RPMI8226 (cell line): ENCODE data around the gene DUSP15.
"Not testable (repeated sequence)": the region's sequence is repeated elsewhere in the genome, so short reads cannot be mapped to it uniquely, and the experiment has no call there.

Experiments used
- DNase-seq: peaks from one replicate; pipeline ENCODE4 v3.0.0-alpha.2; 2015

The DUSP15 gene

GRCh38 chr20:31837896-31838397 lies 32.4 kb downstream of the DUSP15 start:
- no peak for DNase-seq

DNA sequence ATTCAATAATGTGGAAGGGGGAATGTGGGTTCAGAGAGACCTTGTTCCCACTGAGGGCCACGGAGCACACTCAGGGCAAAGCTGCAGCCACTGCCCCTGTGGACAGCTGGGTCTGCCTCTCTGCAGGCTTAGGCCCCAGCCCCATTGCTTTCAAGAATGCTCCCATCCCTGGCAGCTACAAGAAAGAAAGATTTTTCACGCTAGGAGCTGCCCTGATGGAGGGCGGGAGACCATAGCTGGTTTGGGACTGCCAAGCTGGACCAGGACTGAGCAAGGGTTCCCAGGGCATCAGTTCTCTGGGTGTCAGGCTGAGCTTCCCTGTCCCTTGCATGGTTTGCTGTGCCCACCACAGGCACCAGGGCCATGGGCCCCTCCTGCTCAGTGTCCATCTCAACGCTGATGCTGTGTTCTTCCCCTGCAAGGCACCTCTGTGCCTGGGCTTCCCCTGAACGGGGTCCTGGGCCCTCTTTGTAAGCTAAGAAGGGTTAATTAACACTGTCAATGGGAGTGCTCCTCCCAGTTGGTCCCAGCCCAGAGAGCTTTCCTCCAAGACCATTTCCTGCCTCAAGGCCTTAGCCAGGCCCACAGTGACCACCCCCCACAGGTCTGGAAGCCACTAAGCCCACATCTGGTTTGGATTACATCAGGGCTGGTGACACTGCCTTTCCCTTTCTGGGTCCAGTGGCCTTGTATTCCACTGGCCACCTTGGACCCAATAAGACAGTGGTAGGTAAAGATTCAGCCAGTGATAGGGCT lies 33.3 kb downstream of the DUSP15 start:
- no peak for DNase-seq

DNA sequence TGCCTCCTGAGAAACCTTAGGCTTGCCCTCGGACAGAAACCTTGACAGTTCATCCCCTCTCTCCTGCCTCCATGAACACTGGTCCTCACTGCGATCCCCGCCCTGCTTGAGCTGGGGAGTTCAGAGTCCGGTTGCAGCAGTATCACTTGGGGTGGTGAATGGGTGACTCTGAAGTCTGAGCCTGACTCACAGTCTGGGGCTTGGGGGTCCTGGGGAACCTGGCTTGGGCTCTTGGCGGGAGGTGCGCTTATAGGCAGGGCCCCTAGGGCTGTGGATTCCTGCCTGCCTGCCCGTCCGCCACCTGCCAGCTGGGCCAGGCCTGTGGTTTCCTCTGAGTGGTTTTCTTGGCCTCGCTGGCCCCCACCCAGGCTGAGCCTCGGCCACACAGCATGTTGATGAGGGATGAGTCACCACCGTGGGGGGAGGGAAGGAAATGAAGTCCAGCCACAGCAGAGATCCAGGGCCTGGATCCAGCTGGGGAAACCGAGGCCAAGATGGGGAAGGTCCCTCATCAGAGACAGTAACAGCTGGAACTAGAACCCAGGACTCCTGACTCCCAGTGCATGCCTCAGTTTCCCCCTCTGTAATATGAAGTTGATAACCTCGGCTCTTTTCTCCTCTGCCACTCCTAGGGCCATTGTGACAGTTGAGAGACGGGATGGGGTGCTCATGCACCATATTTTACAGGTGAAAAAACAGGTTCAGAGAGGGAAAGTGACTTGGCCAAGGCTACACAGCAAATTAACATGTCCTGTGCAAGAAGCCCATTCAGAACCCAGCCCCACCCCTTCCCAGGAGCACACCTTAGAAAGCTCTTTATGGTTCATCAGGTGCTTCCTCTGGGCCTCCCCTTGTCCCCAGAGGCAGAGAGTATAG lies 34.1 kb downstream of the DUSP15 start:
- DNase-seq: peak; percentile 95

DNA sequence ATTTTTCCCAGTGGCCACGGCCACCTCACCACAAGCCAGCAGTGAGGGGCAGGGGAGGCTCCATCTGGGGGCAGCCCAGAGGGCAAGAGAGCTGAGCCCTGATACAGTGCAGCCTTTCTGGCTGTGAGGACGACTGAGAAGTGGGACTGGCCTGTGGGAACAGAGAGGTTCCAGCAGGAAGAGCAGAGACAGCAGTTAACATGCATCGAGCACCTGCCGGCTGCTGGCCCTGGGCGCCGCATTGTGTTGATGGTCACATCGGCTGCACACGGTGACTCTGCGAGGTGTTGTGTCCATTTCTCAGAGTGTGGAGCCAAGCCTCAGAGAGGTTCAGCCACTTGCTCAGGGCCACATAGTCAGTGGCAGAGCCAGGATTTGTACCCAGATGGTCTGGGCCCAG lies 34.8 kb downstream of the DUSP15 start:
- peak; percentile 77 for DNase-seq

GRCh38 chr20:31833931-31834521 lies 36.3 kb downstream of the DUSP15 start:
- DNase-seq: no peak

GRCh38 chr20:31833130-31833930 lies 37.0 kb downstream of the DUSP15 start:
- DNase-seq: peak; percentile 66

DNA sequence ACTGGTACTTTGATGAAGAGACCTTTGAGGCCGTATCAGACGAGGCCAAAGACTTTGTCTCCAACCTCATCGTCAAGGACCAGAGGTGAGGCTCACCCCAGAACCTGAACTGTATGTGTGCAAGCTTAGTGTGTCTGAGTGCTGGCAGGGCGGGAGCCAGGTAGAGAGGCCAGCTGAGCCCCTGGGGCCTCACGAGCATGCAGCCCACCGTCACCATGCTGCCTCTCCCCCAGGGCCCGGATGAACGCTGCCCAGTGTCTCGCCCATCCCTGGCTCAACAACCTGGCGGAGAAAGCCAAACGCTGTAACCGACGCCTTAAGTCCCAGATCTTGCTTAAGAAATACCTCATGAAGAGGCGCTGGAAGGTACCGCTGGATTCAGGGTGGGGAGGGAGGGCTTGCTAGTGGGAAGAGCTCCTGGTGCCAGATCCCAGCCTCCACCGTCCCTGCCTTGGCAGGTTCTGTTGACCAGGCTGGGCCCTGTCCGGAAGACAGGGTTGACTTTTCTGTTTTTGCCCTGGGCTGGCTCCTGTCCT lies 38.5 kb downstream of the DUSP15 start:
- no peak for DNase-seq

GRCh38 chr20:31831211-31831610 lies 39.1 kb downstream of the DUSP15 start:
- no peak for DNase-seq

GRCh38 chr20:31830406-31830981 lies 39.8 kb downstream of the DUSP15 start:
- DNase-seq: no peak

DNA sequence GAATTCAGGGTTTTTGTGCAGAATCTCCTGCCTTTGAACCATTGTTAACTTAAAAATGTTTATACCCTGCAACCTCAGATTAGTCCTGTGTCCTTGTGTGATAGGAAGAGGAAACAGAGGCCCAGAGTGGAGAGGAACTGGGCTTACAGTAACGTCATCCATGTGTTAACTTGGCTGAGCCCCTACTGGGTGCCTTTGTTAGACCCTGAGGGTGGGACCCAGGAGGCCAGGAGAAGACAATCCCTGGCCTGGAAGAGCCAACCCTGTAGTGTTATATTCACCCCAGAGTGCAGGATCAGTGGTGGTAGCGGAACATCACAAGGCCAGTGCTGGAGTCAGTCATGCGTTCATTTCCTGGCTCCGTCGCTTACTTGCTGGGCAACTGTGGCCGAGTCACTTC lies 40.6 kb downstream of the DUSP15 start:
- no peak for DNase-seq

- not testable (repeated sequence) for DNase-seq
Observed at GRCh38 chr20:31828016-31828415, 42.3 kb downstream of the DUSP15 start.

GRCh38 chr20:31827059-31827458 lies 43.3 kb downstream of the DUSP15 start:
- DNase-seq: no peak

- no peak for DNase-seq
Observed at GRCh38 chr20:31826074-31826473, 44.3 kb downstream of the DUSP15 start.

GRCh38 chr20:31824554-31825313 lies 45.6 kb downstream of the DUSP15 start:
- DNase-seq: peak; percentile 37

- DNase-seq: no peak
Observed at GRCh38 chr20:31824125-31824485, 46.2 kb downstream of the DUSP15 start.

DNA sequence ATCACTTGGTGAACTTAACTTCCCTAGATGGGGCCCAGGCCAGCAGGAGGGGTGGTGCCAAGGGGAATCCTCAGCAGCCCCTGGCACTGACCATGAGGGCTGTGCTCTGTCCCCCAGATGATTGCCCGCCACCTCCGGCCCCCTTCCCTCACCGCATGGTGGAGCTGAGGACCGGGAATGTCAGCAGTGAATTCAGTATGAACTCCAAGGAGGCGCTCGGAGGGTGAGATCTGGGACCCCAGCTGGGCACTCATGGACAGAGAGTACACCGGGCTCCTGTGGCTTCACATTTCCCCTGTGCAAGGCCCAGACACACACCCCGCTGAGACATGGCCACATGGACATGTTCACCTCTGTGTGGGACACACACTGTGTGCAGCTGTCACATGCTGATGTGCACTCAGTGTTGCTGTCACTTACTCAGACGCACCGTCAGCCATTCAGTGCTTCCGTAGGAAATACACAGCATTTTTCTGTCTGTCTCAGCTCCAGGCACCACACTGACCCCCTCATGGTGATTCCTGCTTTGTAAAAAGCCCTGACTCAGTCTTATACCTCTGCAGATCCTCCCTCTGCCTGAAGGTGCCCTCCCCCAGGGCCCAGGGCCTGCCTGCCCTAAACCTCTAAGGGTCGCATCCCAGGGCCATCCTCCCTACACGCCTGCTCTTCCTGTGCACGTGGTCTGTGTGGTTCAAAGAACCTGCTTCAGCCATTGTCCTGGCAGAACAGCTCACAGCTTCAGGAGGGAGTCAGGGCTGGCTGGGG lies 46.8 kb downstream of the DUSP15 start:
- peak; percentile 92 for DNase-seq

DNA sequence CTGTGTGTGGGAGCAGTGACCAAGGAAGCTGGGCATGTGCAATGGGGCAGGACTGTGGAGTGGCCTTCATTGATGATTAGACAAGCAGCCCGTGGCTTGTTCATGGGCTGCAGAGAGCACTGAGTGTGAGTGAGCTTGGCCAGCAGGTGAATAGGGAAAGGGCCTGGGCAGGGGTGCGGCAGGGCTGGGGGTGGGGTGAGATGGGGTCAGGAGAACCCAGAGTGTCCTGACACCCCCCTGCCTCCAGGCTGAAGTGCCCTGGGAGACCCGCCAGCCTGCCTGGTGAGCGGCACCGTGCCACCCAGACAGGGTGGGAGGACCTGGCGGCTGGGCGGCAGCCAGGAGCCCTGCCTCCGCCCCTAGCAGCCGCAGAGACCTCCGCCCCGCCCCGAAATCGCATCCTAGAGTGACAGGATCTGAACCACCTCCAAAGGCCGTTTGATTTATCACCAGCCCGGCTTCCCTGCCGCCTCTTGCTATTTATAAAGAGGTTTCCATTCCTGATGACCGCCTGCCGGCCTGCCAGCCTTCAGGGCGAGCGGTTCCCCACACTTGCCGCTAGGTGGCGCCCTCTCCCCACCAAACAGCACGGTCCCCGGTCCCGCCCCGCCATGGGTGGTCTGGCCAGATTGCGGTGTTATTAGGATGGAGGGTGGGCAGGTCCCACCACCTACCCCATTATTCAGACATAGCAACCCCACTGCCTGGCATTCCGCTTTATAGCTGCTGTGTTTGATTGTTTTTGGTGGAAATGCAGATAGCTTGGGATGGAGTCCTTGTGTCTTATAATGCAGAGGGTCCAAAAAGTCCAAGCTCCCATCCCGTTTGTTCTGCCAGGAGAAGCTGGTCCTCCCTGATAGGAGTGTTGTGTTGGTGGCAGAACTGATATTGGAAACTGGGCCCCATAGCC lies 47.7 kb downstream of the DUSP15 start:
- peak; percentile 89 for DNase-seq

- DNase-seq: no peak
Observed at GRCh38 chr20:31821427-31821826, 48.9 kb downstream of the DUSP15 start.

- no peak for DNase-seq
Observed at GRCh38 chr20:31820228-31820627, 50.1 kb downstream of the DUSP15 start.
